Measurements from ENCODE around the gene GEMIN5. TPM values are rescaled to one million over a fixed set of nuclear protein-coding genes. Genes with fewer than 3 reads are reported as not detected.
"Not testable (repeated sequence)": the region's sequence is repeated elsewhere in the genome, so short reads cannot be mapped to it uniquely, and the experiment has no call there.

GEMIN5 gene
- total and polyA plus RNA-seq, 2 donors from 2014 or later, result 3.5 to 14.8 TPM

DNA sequence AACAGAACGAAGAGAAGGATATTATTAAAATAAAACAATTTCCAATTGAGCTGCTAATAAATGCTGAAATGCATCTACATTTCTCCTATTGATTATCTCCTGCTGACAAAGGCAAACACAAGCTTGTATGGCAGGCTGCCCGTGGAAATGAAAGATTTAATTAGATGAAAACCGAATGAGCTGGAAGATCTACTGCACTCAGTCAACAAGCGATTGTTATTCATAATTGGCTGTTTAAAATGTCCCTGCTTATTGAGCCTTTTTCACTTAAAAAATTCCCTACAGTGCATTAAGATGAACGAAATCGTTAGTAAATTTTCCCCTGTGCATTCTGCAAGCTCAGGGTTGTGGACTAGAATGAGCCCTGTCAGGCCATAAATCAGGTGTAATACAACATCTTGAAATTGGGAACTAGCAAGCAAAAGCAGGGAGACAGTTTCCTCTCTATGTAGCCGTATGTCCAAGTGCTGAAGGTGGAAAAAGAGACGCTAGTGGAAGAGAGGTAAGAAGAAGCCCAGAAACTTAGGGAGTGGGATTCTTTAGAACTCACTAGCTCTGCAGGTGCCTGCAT lies 47.0 kb upstream of the GEMIN5 start:
- no peak for FAIRE-seq
- peak in 1 of 5 donors; percentile 7 for DNase-seq
- Histone ChIP-seq H3K27me3 (ENCODE audit: control insufficient read depth, insufficient read depth, low read length) (no peaks in the 10 kb centered on the region), H3K4me3 (ENCODE audit: low read length in 3 of 3) (no peak overlapping the region), H3K4me1 (ENCODE audit: control insufficient read depth in 2 of 3, insufficient read depth in 2 of 3, low read depth in 1 of 3, low read length in 3 of 3) (no peaks in the 10 kb centered on the region), H3K9ac (ENCODE audit: low read length in 3 of 3) (no peak overlapping the region), H3K36me3 (ENCODE audit: control insufficient read depth in 2 of 3, insufficient read depth in 3 of 3, low read length in 3 of 3) (no peaks in the 10 kb centered on the region), H3K9me3 (ENCODE audit: control insufficient read depth in 2 of 3, insufficient read depth in 1 of 3, low read length in 3 of 3) (no peaks in the 10 kb centered on the region), H3K27ac (ENCODE audit: low read depth in 2 of 2, low read length in 2 of 2) (no peak overlapping the region)
- TF ChIP-seq, protein P1, sequence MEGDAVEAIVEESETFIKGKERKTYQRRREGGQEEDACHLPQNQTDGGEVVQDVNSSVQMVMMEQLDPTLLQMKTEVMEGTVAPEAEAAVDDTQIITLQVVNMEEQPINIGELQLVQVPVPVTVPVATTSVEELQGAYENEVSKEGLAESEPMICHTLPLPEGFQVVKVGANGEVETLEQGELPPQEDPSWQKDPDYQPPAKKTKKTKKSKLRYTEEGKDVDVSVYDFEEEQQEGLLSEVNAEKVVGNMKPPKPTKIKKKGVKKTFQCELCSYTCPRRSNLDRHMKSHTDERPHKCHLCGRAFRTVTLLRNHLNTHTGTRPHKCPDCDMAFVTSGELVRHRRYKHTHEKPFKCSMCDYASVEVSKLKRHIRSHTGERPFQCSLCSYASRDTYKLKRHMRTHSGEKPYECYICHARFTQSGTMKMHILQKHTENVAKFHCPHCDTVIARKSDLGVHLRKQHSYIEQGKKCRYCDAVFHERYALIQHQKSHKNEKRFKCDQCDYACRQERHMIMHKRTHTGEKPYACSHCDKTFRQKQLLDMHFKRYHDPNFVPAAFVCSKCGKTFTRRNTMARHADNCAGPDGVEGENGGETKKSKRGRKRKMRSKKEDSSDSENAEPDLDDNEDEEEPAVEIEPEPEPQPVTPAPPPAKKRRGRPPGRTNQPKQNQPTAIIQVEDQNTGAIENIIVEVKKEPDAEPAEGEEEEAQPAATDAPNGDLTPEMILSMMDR (IDR thresholded peaks at IDR 0.05; ENCODE audit: borderline replicate concordance, extremely low read depth, insufficient read depth), result no peak
- intact Hi-C loops (cut with DNase I), result no loop called here

- H3K36me3 ChIP-seq (ENCODE audit: control insufficient read depth in 2 of 3, insufficient read depth in 3 of 3, low read length in 3 of 3); H3K4me1 ChIP-seq (ENCODE audit: control insufficient read depth in 2 of 3, insufficient read depth in 2 of 3, low read depth in 1 of 3, low read length in 3 of 3); H3K9ac ChIP-seq (ENCODE audit: low read length in 3 of 3); H3K4me3 ChIP-seq (ENCODE audit: low read length in 3 of 3); H3K27ac ChIP-seq (ENCODE audit: low read depth in 2 of 2, low read length in 2 of 2); H3K9me3 ChIP-seq (ENCODE audit: control insufficient read depth in 2 of 3, insufficient read depth in 1 of 3, low read length in 3 of 3); intact Hi-C loops (cut with DNase I); H3K27me3 ChIP-seq (ENCODE audit: control insufficient read depth, insufficient read depth, low read length); FAIRE-seq; DNase-seq: not testable (repeated sequence)
These were observed 40.3 kb upstream of the GEMIN5 start for GRCh38 chr5:154978294-154978693.

GRCh38 chr5:154977409-154977808 lies 39.4 kb upstream of the GEMIN5 start:
- DNase-seq, result no peak
- TF ChIP-seq, protein P1 (IDR thresholded peaks at IDR 0.05; ENCODE audit: borderline replicate concordance, extremely low read depth, insufficient read depth), result no peak
- Histone ChIP-seq H3K9me3 (ENCODE audit: control insufficient read depth in 2 of 3, insufficient read depth in 1 of 3, low read length in 3 of 3) (no peaks in the 10 kb centered on the region), H3K4me1 (ENCODE audit: control insufficient read depth in 2 of 3, insufficient read depth in 2 of 3, low read depth in 1 of 3, low read length in 3 of 3) (no peaks in the 10 kb centered on the region), H3K4me3 (ENCODE audit: low read length in 3 of 3) (no peak overlapping the region), H3K27ac (ENCODE audit: low read depth in 2 of 2, low read length in 2 of 2) (no peak overlapping the region), H3K27me3 (ENCODE audit: control insufficient read depth, insufficient read depth, low read length) (no peaks in the 10 kb centered on the region), H3K9ac (ENCODE audit: low read length in 3 of 3) (no peak overlapping the region), H3K36me3 (ENCODE audit: control insufficient read depth in 2 of 3, insufficient read depth in 3 of 3, low read length in 3 of 3) (no peaks in the 10 kb centered on the region)
- intact Hi-C loops (cut with DNase I), result no loop called here
- no peak for FAIRE-seq

- H3K9me3 ChIP-seq (ENCODE audit: control insufficient read depth in 2 of 3, insufficient read depth in 1 of 3, low read length in 3 of 3); intact Hi-C loops (cut with DNase I); H3K27me3 ChIP-seq (ENCODE audit: control insufficient read depth, insufficient read depth, low read length); H3K27ac ChIP-seq (ENCODE audit: low read depth in 2 of 2, low read length in 2 of 2); H3K9ac ChIP-seq (ENCODE audit: low read length in 3 of 3); H3K36me3 ChIP-seq (ENCODE audit: control insufficient read depth in 2 of 3, insufficient read depth in 3 of 3, low read length in 3 of 3); FAIRE-seq; H3K4me1 ChIP-seq (ENCODE audit: control insufficient read depth in 2 of 3, insufficient read depth in 2 of 3, low read depth in 1 of 3, low read length in 3 of 3); DNase-seq; H3K4me3 ChIP-seq (ENCODE audit: low read length in 3 of 3): not testable (repeated sequence)
These were observed 38.1 kb upstream of the GEMIN5 start for GRCh38 chr5:154976082-154976481.
